Endothelial cell of umbilical vein (primary cell): ENCODE data around the gene TNFRSF8.

Experiments used
- CTCF ChIP-seq, 2 donors: IDR thresholded peaks; 1 replicate in 1 of 2; 2 replicates in 1 of 2; pipeline ENCODE4 v1.5.1; 2011; ENCODE audit warnings: low read length in 2 of 2, mild to moderate bottlenecking in 2 of 2, moderate library complexity in 2 of 2, control low read depth in 1 of 2, inconsistent platforms in 1 of 2, low read depth in 1 of 2; ENCODE audit not compliant: insufficient read depth in 1 of 2; ENCODE audit errors: extremely low read depth in 1 of 2
- EZH2 ChIP-seq: IDR thresholded peaks from 2 replicates; pipeline ENCODE4 v1.6.1; 2012; ENCODE audit warnings: borderline replicate concordance, low read depth, mild to moderate bottlenecking, moderate library complexity, low read length, inconsistent platforms; ENCODE audit not compliant: severe bottlenecking
- FOS ChIP-seq: IDR thresholded peaks from 2 replicates; pipeline ENCODE4 v1.6.1; 2011; ENCODE audit warnings: mild to moderate bottlenecking, low read length, moderate library complexity, borderline replicate concordance; ENCODE audit not compliant: insufficient read depth
- MAX ChIP-seq: IDR thresholded peaks from 2 replicates; pipeline ENCODE4 v1.6.1; 2011; ENCODE audit not compliant: insufficient read depth, insufficient read length
- MYC ChIP-seq: IDR thresholded peaks from one replicate; pipeline ENCODE4 v1.6.1; 2011; ENCODE audit warnings: mild to moderate bottlenecking, low read depth, low read length
- POLR2A ChIP-seq: IDR thresholded peaks from 2 replicates; pipeline ENCODE4 v1.6.1; 2012; ENCODE audit warnings: low read depth, mild to moderate bottlenecking, control low read depth, low read length
- POLR2AphosphoS5 ChIP-seq: IDR thresholded peaks from 2 replicates; pipeline ENCODE4 v1.6.1; 2012; ENCODE audit warnings: low read depth, mild to moderate bottlenecking, control low read depth, low read length, moderate library complexity; ENCODE audit not compliant: insufficient read depth

- TF ChIP-seq CTCF (IDR thresholded peaks at IDR 0.05; ENCODE audit: extremely low read depth in 1 of 2, insufficient read depth in 1 of 2, low read depth in 1 of 2, low read length in 2 of 2) = no peak
- TF ChIP-seq POLR2A = no peak
- TF ChIP-seq EZH2 = no peak
- TF ChIP-seq MAX = no peak
- TF ChIP-seq POLR2AphosphoS5 = no peak
- TF ChIP-seq FOS = no peak
- no peak for TF ChIP-seq MYC
Measured at GRCh38 chr1:12167493-12168429, 104.7 kb downstream of the TNFRSF8 start.
